GM19035 (cell line): Measurements from ENCODE around the gene DISC1.

ENCODE experiments used
- ATAC-seq: cut with Tn5 transposase; IDR thresholded peaks from one replicate; pipeline ENCODE4 v1.9.1; 2021; ENCODE audit not compliant: unreplicated experiment

The DISC1 gene

DNA sequence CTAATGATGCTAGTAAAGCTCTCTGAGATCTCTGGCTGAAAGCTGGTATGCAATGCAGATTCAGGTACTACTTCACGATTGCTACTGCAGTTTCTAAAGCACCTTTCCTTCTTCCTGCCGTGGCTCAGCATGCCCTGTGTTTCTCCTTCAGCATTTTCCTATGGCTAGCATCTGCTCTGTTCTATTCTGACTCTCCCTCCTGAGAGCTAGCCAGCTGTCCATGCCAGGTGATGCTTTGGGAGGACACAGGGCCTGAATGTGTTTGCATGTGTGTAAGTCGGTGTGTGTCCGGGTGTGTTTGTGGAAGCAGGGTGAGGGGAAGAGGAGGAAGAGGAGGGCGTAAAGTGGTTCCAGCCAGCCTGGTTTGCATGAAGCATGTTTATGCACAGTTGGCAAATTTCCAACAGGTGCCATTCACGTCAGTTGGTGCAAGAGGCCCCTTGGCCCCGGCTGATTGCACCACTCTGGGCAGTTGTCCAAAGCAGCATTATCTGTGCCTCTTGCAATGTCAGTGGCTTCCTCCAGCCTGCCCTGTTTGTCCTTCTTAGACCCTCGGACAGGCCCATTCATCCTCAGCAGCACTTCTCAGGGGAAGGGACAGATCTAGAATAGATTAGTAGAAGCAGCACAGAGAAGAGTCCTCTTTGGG, 433.3 kb downstream of the DISC1 start:
- no peak for ATAC-seq

DNA sequence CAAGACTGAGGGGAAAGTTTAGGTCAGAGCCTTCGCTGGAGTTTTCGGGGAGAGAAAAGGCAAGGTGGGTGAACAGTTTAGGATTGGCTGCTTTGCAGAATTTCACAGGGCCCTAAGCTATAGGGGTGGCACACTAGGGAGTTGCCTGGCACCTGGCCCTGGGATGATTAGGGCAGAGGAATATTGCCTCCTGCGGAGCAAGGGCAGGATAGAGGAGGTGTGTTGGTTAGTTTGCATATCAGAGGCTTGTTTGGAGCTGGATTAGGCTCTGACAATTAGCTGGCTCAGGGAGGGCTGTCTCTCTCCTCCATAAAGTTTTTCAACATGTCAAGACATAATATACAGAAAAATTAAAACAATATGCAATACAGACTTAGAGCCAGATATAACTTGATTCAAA, 436.4 kb downstream of the DISC1 start:
- ATAC-seq: no peak

DNA sequence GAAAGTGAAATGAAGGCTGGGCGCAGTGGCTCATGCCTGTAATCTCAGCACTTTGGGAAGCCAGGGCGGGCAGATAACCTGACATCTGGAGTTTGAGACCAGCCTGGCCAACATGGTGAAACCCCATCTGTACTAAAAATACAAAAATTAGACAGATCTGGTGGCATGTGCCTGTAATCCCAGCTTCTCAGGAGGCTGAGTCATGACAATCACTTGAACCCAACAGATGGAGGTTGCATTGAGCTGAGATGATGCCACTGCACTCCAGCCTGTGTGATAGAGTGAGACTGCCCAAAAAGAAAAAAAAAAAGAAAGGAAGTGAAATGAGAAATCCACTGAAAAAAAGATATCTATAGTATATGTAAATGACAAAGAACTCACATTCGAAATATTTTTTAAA, 439.9 kb downstream of the DISC1 start:
- no peak for ATAC-seq

DNA sequence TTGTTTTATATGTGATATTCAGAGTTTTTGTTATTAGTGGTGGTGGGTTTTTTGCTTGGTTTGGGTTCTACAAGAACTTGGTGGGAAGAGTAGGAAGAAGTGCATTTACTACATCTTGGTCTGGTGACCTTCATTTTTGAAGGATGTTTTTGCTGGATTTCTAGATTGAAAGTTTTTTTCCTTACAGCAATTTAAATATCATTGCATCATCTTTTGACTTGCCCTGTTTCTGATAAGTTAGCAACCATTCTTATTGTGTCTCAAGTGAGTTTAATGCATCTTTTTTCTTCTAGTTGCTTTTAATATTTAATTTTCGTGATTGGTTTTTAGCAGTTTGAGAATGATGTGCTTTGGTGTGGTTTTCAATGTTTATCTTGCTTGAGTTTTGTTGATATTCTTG, 447.7 kb downstream of the DISC1 start:
- ATAC-seq: no peak

DNA sequence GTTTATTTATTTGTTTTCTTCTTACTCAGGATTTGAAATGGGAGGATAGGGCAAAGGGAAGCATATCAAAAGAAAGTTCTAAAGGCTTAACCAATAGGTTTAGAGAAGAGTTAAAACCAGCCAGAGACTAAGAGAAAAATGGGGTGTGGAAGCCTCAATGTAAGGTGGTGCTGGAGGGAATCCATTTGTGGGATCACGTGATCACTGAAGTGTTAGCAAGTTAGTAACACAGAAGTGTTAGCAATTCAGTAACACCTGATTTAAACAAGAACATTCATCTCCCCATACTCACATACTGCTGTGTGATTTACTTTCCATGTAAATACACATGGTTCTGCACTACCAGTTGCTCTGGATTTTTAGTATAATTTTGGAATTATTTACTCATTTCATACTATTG, 451.2 kb downstream of the DISC1 start:
- ATAC-seq: no peak

DNA sequence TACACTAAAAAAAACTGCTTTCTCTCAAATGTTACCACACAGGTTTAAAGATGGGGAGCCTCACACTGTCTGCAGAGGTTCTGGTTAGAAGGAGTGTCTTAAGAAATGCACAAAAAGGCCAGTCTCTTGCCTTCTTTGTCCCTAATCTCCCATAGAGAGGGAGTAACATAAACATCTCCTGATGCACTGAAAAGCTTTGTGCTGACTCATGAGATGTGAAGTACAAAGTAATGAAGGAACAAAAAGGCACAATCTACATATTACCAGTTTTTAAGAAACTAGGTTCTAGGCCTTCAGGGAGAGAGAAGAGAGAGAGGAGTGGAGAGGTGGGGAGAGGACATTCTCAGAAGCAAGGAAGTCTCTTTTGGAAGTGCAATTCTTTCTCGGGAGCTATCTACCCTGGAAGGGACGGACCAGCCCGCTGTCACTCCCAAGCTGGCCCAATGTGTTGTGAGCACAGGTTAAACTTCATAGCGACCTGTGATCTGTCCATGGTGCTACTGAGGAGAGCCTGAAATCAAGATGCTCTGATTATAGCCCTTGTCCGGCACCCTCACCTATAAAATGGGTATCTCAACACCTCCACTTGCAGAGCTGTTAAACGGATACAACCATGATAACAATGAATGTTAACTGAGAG, 458.1 kb downstream of the DISC1 start:
- ATAC-seq: no peak

DNA sequence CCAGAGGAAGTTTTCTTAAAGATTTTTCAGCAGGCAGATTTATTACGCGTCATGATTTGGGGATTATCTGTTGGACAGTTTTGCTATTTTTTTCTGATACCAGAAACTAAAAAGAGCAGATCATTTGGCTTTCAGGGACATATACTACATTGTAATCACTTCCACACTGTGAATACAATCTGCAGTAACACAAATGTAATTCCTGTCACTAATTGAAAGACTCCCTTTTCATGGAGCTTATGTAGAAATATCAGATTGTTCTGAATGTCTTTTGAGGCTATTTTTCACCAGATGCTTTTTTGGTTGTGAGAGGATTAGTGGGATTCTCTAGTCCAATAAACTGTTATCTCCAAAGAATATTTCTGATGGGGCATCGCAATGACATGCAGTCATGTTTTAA, 464.2 kb downstream of the DISC1 start:
- ATAC-seq: no peak
